T follicular helper cell (primary cell): ENCODE measurements around the gene PTPRN2.
"Not testable (repeated sequence)": the region's sequence is repeated elsewhere in the genome, so short reads cannot be mapped to it uniquely, and the experiment has no call there.

Source experiments
- DNase-seq: peaks from one replicate; pipeline ENCODE4 v3.0.0-alpha.2; 2020; ENCODE audit warnings: low read depth

PTPRN2 gene

DNA sequence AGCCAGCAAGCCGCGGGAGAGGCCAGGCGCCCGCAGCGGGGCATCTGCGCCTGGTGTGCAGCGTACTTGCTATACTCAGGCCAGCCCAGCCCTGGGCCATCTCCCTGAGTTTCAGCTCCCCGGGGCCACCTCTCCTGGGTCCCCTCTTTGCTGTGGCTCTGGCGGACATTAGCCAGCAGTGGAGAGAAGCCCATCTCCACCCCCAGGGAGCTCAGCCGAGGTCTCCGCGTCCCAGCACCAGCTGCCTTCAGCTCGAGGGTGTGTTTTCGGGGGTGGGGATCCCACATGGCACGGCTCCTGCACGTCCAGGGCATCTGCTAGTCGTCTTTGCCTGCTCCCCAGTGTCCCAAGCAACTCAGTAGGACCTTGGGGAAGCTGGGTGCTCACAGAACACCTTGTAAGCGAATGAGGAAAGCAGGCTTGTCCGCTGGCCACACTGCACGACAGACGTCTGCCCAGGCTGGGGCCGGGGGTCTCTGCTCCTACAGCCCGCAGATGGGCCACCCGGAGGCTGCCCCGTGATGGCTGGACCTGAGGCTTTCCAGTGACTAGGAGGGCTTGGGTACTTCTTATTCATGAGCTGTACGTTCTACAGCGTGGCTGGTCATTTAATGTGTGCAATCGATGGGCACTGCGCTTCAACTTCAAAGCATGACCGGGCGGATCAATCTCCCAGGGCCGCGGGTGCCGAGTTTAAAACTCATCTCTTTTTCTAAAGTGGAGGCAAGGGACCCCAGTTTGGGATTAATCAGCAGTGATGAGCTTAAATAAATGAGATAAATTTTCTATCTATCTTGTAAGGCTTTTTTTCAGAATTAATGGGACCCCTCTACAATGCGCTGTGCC is 795.2 kb downstream of the PTPRN2 start:
- DNase-seq: no peak

DNA sequence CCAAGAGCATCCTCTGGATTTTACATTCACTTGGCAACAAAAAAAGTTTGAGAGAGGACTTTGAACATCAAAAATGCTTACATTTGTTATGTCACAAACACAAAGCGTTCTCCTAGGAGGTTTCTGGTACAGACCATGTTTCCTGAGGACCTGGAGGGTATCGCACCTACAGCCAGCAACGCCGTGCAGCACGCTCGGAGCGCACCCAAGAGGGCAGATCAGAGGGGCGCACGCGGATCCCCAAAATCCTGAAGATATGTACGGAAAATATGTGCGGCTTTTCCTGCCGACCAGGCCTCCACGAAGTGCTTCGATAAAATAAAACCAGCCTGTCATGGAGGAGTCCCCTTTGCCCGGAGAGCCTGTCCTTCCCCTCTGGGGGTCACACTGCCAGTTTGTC is 796.0 kb downstream of the PTPRN2 start:
- DNase-seq: no peak

- no peak for DNase-seq
Observed at GRCh38 chr7:157791261-157791660, 796.4 kb downstream of the PTPRN2 start.

- no peak for DNase-seq
Observed at GRCh38 chr7:157789942-157790341, 797.7 kb downstream of the PTPRN2 start.

GRCh38 chr7:157789094-157789493 is 798.5 kb downstream of the PTPRN2 start:
- DNase-seq: no peak

DNA sequence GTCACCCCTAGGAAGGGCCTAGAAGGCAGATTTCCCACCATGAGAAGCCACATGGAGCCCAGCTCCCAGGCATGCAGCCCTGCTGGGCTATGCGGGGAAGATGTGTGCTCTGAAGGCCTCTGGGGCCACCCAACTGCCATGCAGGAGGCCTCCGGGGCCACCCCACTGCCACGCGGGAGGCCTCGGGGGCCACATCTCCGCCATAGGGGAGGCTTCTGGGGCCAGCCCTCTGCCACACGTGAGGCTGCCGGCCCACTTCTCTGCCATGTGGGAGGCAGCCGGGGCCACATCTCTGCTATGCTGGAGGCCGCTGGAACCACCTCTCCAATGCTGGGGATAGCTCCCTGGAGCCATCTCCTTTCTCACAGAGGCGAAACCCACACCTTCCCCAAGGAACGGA is 799.0 kb downstream of the PTPRN2 start:
- DNase-seq: no peak

DNA sequence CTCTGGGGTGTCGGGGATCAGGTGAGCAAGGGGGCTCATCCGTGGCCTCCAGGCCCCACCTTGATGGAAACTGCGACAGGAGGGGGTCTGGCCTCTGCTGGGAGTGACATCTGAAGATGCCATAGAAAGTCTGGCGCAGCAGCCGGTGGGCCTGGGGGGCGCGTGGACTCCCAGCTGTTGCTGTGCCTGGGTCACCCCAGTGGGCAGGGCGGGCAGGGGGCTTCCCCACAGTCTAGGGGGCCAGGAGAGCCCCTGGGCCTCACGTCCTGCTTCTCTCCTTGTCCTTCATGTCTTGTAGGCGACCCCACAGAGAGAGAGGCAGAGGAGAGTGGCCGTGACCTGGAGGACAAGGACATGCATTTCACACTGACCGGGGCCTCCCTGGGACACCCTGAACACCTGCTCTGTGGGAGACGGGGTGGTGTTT is 800.3 kb downstream of the PTPRN2 start:
- no peak for DNase-seq

- no peak for DNase-seq
Observed at GRCh38 chr7:157786375-157787274, 801.0 kb downstream of the PTPRN2 start.

DNA sequence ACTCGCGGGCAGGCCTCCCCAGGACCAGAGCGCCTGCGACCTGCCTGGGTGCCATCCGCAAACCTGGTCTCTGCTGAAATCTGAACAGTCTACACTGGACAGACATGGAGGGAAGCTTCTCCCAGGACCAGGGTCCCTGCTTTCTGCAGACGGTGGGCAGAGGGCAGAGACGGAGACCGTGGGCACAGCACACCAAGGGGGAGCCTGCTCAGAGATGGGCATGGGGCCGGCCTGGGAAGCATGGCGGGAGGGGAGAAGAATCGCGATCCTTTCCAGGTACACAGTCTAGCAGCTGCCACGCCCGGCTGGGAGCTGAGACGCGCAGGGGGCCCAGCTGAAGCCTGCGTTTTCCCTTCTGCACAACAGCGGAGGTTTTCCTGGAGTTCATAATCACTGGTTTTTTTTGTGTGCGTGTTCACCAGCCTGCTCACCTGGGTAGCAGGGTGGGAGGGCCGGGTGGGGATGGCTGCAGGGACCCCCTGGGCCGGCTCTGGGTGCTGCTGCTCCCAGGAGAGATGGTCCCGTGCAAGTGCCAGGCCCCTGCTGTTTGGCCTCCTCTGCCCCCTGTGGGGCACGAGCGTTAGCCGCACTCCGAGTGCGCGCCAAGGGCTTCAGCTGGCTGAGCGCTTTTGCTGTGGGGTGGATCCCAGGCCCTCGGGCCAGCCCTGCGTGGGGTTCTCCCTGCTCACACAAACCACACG is 802.0 kb downstream of the PTPRN2 start:
- DNase-seq: no peak

GRCh38 chr7:157784979-157785441 is 802.6 kb downstream of the PTPRN2 start:
- no peak for DNase-seq

- no peak for DNase-seq
Observed at GRCh38 chr7:157784041-157784835, 803.4 kb downstream of the PTPRN2 start.

GRCh38 chr7:157782041-157782440 is 805.6 kb downstream of the PTPRN2 start:
- no peak for DNase-seq

GRCh38 chr7:157780721-157781120 is 806.9 kb downstream of the PTPRN2 start:
- DNase-seq: no peak

GRCh38 chr7:157780312-157780711 is 807.3 kb downstream of the PTPRN2 start:
- DNase-seq: no peak

DNA sequence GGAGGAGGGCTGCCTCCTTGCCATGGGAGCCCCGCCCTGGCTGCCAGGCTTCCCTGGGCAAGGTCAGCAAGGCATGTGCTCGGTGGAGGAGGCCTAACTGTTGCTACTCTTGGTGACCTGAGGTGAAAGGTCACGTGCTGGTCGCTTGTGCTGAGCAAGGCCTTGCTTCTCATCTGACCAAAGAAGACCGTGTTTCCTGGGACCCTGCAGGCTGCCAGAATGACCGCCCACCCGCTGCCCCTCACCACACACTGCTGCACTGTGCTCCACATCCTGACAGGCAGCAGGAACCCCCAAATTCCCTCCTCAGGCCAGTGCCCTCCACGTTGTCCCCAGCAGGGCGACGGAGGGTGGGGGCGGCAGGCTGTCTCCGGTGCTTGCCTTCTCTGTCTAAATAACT is 808.4 kb downstream of the PTPRN2 start:
- DNase-seq: no peak

DNA sequence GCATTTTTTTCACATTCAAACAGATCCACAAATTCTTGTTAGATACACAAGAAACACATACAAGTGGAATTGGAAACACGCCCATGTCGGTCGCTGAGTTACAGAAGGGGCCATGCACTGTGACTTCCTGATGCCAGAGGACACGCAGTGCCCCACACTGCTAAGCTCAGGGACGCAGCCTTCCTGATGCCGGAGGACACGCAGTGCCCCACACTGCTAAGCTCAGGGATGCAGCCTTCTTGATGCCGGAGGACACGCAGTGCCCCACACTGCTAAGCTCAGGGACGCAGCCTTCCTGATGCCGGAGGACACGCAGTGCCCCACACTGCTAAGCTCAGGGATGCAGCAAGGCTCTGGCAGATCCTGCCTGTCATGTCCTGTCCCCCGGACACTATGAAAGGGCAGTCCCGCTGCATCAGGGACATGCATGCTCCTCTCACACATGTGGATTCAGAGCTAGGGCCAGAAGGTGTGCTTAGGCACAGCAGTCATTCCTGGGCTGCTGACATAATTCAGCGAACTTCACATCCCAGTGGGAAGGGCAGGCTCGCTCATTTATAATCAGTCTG is 810.3 kb downstream of the PTPRN2 start:
- not testable (repeated sequence) for DNase-seq

DNA sequence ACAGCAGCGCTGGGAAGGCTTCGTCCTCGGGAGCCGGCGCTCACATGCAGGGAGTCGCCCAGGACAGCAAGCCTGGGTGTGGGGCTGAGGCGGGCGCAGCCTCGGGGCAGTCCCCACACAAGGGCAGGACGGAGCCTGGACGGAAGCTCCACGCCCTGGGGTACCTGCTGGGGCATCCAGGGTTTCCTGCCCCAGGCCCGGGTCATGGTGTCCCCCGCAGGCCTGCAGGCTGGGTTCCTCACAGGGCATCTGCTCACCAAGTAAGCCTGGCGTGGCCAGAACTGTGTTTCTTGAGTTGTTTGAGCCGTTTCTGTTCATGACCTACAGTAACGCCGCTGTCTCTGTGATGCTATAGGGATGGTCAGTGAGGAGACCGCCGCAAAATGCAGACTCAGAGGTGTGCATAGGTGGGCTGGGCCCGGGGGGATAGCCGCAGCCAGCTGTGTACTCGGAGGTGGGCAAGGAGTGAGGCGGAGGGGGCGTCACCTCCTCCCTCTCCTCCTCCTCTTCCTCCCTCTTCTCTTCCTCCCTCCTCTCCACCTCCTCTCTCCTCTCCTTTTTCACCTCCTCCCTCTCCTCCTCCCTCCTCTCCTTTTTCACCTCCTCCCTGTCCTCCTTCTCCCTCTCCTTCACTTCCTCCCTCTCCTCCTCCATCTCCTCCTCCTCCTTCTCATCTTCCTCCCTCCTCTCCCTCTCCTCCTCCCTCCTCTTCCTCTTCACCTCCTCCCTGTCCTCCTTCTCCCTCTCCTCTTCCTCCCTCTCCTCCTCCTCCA is 811.9 kb downstream of the PTPRN2 start:
- DNase-seq: no peak

DNA sequence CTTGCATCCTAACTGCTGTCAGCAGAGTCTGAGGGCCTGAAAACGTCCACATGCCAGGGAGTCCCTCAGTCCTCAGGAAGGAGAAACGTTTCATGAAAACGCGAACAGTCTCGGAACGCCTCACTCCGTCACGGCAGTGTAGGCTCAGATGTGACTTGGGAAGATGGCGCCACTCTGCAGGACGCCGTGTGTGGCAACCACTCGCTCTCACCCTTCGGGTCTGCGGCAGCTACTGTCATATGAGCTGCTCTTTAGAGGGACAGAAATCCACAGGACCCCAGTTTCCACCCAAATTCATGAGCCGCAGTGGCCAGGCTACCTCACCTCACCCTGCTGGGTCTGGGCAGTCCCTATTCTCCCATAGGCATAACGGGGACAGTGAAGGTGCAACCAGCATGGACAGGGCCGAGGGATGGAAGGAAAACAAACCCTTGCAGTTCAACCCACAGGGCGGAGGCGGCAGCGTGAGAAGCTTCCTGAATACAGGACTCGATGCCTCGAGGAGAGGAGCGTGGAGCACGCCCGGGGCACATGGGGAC is 812.5 kb downstream of the PTPRN2 start:
- no peak for DNase-seq

DNA sequence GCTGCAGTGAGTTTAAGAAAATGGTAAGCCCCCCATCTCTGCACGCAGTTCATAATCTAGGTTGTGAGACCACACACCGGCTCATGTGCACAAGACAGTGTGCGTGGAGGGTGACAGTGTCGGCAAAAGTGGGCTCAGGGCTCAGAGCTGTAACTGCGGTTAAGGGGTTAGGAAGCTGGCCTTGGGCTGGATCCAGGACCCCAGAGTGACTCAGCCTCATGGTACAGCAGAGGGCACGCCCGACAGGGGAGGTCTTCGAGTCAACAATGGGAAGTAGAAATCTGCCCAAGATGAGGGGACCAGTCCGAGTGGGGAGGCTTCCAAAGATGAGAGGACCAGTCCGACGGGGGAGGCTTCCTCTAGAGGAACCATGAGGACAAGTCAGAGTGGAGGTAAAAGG is 813.1 kb downstream of the PTPRN2 start:
- DNase-seq: no peak

DNA sequence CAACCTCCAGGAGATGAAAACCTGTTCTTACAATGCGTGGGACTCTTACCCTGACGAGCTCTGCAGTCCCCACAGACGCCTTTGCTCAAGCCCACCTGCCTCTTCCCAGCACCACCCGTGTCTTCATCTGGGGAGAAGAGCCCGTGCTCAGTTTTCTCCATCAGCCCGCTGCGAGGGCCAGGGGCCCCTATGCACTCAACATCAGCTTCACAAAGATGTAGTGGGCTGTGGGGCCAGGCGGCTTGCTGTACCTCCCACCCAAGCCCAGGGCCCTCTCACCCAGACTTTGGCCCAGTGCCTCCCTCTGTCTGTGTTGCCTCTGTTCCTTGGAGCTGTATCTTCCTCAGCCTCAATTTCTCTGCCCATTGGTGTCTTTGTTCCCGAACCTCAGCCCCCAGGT is 814.3 kb downstream of the PTPRN2 start:
- DNase-seq: no peak
